Subcutaneous adipose tissue (tissue), 4 donors: Measurements from ENCODE around the gene CNTNAP2. TPM values are rescaled to one million over a fixed set of nuclear protein-coding genes. Genes with fewer than 3 reads are reported as not detected.

Source experiments
- CTCF ChIP-seq: fragments of 450-650 bp; IDR thresholded peaks from one replicate; pipeline ENCODE4 v1.5.1; 2016; ENCODE audit warnings: low read depth, mild to moderate bottlenecking, control low read depth, antibody characterized with exemption, moderate library complexity
- total RNA-seq, 4 donors: library from RNA; depleted of rRNA; stranded (reverse); fragments of >200 nt; gene quantifications; one replicate each; pipeline ENCODE4 v1.1.0, GENCODE V29; 2016

The CNTNAP2 gene
- total RNA-seq, 4 donors from 2014 or later: not detected

- TF ChIP-seq CTCF: no peak
Observed at GRCh38 chr7:147700702-147701101, 1584.1 kb downstream of the CNTNAP2 start.

- TF ChIP-seq CTCF: no peak
Observed at GRCh38 chr7:147707926-147708325, 1591.3 kb downstream of the CNTNAP2 start.

- TF ChIP-seq CTCF: no peak
Observed at GRCh38 chr7:147708871-147709270, 1592.3 kb downstream of the CNTNAP2 start.

GRCh38 chr7:147711447-147711846 is 1594.8 kb downstream of the CNTNAP2 start:
- no peak for TF ChIP-seq CTCF

GRCh38 chr7:147721962-147722830 is 1605.6 kb downstream of the CNTNAP2 start:
- TF ChIP-seq CTCF: no peak

GRCh38 chr7:147723536-147723935 is 1606.9 kb downstream of the CNTNAP2 start:
- no peak for TF ChIP-seq CTCF

- TF ChIP-seq CTCF: no peak
Observed at GRCh38 chr7:147731311-147731710, 1614.7 kb downstream of the CNTNAP2 start.
